Measurements from ENCODE around the gene IGLON5. TPM values are rescaled to one million over a fixed set of nuclear protein-coding genes. Genes with fewer than 3 reads are reported as not detected.

The IGLON5 gene
- total RNA-seq, 1 experiment from 2014 or later, result not detected

- H3K36me3 ChIP-seq (ENCODE audit: control insufficient read depth in 1 of 2, insufficient read depth in 2 of 2, low read length in 2 of 2), result no peaks in the 10 kb centered on the region
- ChIA-PET RAD21 (ENCODE audit: low non-redundant PET in 1 of 2, low total read pairs in 2 of 2, uncharacterized antibody in 2 of 2, unreplicated experiment in 2 of 2) (no interaction called here), POLR2A (interaction anchor here (1.3 kb wide), 1 partner anchor 22 kb away, joined by 4 read pairs; no protein-coding TSS in a partner anchor), CTCF (no interaction called here)
- H3K79me2 ChIP-seq (ENCODE audit: insufficient read depth, low read length), result peaks cover 2% of the 10 kb centered on the region; the same call in 1 of the 2 replicates
- no peaks in the 10 kb centered on the region for H3K9me2 ChIP-seq (ENCODE audit: insufficient read depth)
- no TSS peak for BruUV-seq (replicated peaks)
- no peaks in the 10 kb centered on the region for H3K27me3 ChIP-seq (ENCODE audit: insufficient read depth, low read length)
- H3K4me2 ChIP-seq (ENCODE audit: low read length), result no peak overlapping the region
- H4K20me1 ChIP-seq (ENCODE audit: insufficient read depth), result no peaks in the 10 kb centered on the region
- DNase-seq (ENCODE audit: low read depth, low spot score), result no peak
- TF ChIP-seq EGR1 (IDR thresholded peaks at IDR 0.05; ENCODE audit: low read depth) (no peak), FOSL1 (IDR thresholded peaks at IDR 0.05; ENCODE audit: low read depth) (no peak), POLR2A (IDR thresholded peaks at IDR 0.05; ENCODE audit: borderline replicate concordance, extremely low read depth, insufficient read depth, insufficient read length) (no peak), CTCF (IDR thresholded peaks at IDR 0.05 in 2 of 3, conservative IDR thresholded peaks at IDR 0.05 in 1 of 3; ENCODE audit: borderline replicate concordance in 1 of 3, insufficient read depth in 1 of 3, low read depth in 2 of 3, low read length in 2 of 3) (no peak), CBX3 (IDR thresholded peaks at IDR 0.05; ENCODE audit: low read depth) (no peak), ELF1 (IDR thresholded peaks at IDR 0.05; ENCODE audit: borderline replicate concordance, low read depth) (no peak), ATF3 (IDR thresholded peaks at IDR 0.05) (no peak), CEBPB (IDR thresholded peaks at IDR 0.05; ENCODE audit: low read depth) (no peak), ZBTB33 (IDR thresholded peaks at IDR 0.05; ENCODE audit: extremely low read depth, insufficient replicate concordance, low read length) (no peak), EZH2 (IDR thresholded peaks at IDR 0.05) (no peak), JUND (IDR thresholded peaks at IDR 0.05) (no peak), YY1 (IDR thresholded peaks at IDR 0.05; ENCODE audit: extremely low read depth, insufficient replicate concordance, low read depth, low read length) (no peak), SRF (IDR thresholded peaks at IDR 0.05; ENCODE audit: low read depth) (no peak), SP1 (IDR thresholded peaks at IDR 0.05; ENCODE audit: low read depth) (no peak), MAX (IDR thresholded peaks at IDR 0.05) (no peak), EZH2phosphoT487 (IDR thresholded peaks at IDR 0.05; ENCODE audit: borderline replicate concordance) (no peak), REST (IDR thresholded peaks at IDR 0.05; ENCODE audit: low read depth) (no peak), ZFX (IDR thresholded peaks at IDR 0.05) (no peak), POLR2AphosphoS5 (IDR thresholded peaks at IDR 0.05; ENCODE audit: low read depth, low read length) (no peak), TCF7L2 (IDR thresholded peaks at IDR 0.05; ENCODE audit: borderline replicate concordance, extremely low read depth, insufficient read depth, insufficient read length) (no peak)
- peaks cover 5 to 12% of the 10 kb centered on the region in 2 experiments; a peak in 3 of 4 replicates for H3K4me1 ChIP-seq (ENCODE audit: control insufficient read depth in 1 of 2, insufficient read depth in 2 of 2, low read length in 2 of 2)
- intact Hi-C loops (cut with micrococcal nuclease), result no loop called here
- no peak for ATAC-seq
- no peak overlapping the region for H3K27ac ChIP-seq (ENCODE audit: low read depth, low read length)
- H3K9me3 ChIP-seq (ENCODE audit: control insufficient read depth in 1 of 2, insufficient read depth in 1 of 2, low read depth in 1 of 2, low read length in 2 of 2), result no peaks in the 10 kb centered on the region
- no peak overlapping the region for H3K9ac ChIP-seq (ENCODE audit: low read length)
- no peak overlapping the region for H2AFZ ChIP-seq (ENCODE audit: low read depth, low read length, poor library complexity, severe bottlenecking)
- no peak overlapping the region for H3K4me3 ChIP-seq (replicated peaks in 1 of 2; ENCODE audit: low read depth in 1 of 2, low read length in 2 of 2)
Measured at GRCh38 chr19:51372021-51372648, 60.7 kb downstream of the IGLON5 start.
